ENCODE data around the gene CDKN2C. TPM values are rescaled to one million over a fixed set of nuclear protein-coding genes. Genes with fewer than 3 reads are reported as not detected.

CDKN2C gene
- total RNA-seq, 1 experiment from 2014 or later = 3.5 TPM

DNA sequence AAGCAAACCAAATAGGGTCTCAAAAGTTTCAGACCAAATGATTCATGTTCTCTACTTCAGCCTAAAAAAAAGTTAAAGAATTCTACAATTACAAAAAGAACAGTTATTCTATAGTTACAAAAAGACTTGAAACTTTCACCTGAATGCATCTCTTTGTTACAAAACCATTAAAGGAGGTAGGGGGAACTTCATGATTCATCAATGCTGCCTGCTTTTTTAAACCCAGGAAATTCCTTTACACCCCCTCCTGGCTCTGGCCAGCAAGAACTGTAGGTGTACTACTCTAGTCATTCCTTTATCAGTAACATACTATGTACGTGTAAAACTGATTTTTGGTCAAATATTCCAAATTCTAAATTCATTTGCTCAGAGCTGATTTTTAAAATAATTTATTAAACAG, 14.9 kb upstream of the CDKN2C start:
- H3K4me3 ChIP-seq (ENCODE audit: low read depth, low read length) = no peak overlapping the region
- TF ChIP-seq, protein P1, sequence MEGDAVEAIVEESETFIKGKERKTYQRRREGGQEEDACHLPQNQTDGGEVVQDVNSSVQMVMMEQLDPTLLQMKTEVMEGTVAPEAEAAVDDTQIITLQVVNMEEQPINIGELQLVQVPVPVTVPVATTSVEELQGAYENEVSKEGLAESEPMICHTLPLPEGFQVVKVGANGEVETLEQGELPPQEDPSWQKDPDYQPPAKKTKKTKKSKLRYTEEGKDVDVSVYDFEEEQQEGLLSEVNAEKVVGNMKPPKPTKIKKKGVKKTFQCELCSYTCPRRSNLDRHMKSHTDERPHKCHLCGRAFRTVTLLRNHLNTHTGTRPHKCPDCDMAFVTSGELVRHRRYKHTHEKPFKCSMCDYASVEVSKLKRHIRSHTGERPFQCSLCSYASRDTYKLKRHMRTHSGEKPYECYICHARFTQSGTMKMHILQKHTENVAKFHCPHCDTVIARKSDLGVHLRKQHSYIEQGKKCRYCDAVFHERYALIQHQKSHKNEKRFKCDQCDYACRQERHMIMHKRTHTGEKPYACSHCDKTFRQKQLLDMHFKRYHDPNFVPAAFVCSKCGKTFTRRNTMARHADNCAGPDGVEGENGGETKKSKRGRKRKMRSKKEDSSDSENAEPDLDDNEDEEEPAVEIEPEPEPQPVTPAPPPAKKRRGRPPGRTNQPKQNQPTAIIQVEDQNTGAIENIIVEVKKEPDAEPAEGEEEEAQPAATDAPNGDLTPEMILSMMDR (IDR thresholded peaks at IDR 0.05; ENCODE audit: insufficient read depth in 1 of 2, low read depth in 1 of 2, low read length in 1 of 2, severe bottlenecking in 1 of 2, unreplicated experiment in 1 of 2) = no peak
- BruUV-seq (replicated peaks) = no TSS peak
- Mint-ChIP-seq H3K9me3 (ENCODE audit: unreplicated experiment) (no peaks in the 10 kb centered on the region), H3K27ac (ENCODE audit: unreplicated experiment) (no peak overlapping the region), H3K4me3 (ENCODE audit: unreplicated experiment) (no peak overlapping the region), H3K36me3 (ENCODE audit: insufficient read depth, unreplicated experiment) (peaks cover 22% of the 10 kb centered on the region), H3K4me1 (ENCODE audit: low read depth, unreplicated experiment) (peaks cover 7% of the 10 kb centered on the region), H3K27me3 (ENCODE audit: insufficient read depth, unreplicated experiment) (no peaks in the 10 kb centered on the region)
- no peak for DNase-seq
- ChIA-PET CTCF (no interaction called here), POLR2A (no interaction called here)
- H3K36me3 ChIP-seq (ENCODE audit: control insufficient read depth, insufficient read depth, low read length) = no peaks in the 10 kb centered on the region
- peaks cover 9% of the 10 kb centered on the region for H3K4me1 ChIP-seq
- intact Hi-C loops (cut with micrococcal nuclease; ENCODE audit: unreplicated experiment) = no loop called here
- H3K9me3 ChIP-seq = no peaks in the 10 kb centered on the region
- no peaks in the 10 kb centered on the region for H3K27me3 ChIP-seq (replicated peaks; ENCODE audit: control insufficient read depth, insufficient read depth, low read length)

DNA sequence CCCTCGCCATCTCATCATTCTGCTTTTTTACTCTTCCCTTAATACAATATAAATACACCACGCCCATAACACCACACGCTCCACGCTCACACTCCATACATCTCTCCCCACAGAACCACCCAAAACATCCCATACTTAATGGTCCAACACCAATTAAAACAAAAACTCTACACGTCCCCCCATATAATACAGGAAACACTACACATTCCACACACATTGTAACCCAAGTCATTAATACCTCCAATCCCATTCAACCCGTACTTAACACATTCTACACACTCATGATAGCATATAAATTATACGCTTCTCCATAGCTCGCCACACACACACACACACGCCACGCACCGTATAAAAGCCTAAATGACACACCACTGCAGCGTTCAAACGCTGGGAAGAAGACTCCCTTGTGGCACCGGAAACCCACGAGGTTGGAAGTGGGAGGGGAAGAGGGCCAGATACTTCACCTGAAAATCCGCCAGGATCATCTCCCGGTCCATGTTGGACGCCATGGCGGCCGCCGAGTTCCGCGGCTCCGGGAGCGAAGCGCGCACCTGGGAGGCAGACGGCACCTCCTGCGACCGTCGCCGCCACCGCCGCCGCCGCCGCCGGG, 10.6 kb upstream of the CDKN2C start:
- H3K9me3 ChIP-seq = no peaks in the 10 kb centered on the region
- DNase-seq = peak in 1 of 2 experiments; percentile 24
- ChIA-PET CTCF (no interaction called here), POLR2A (no interaction called here)
- Mint-ChIP-seq H3K27me3 (ENCODE audit: insufficient read depth, unreplicated experiment) (no peaks in the 10 kb centered on the region), H3K27ac (ENCODE audit: unreplicated experiment) (peak overlapping the region; percentile 25), H3K9me3 (ENCODE audit: unreplicated experiment) (no peaks in the 10 kb centered on the region), H3K36me3 (ENCODE audit: insufficient read depth, unreplicated experiment) (peaks cover 12% of the 10 kb centered on the region), H3K4me3 (ENCODE audit: unreplicated experiment) (peak overlapping the region; percentile 85), H3K4me1 (ENCODE audit: low read depth, unreplicated experiment) (peaks cover 7% of the 10 kb centered on the region)
- intact Hi-C loops (cut with micrococcal nuclease; ENCODE audit: unreplicated experiment) = no loop called here
- no TSS peak for BruUV-seq (replicated peaks)
- TF ChIP-seq, protein P1 (IDR thresholded peaks at IDR 0.05; ENCODE audit: insufficient read depth in 1 of 2, low read depth in 1 of 2, low read length in 1 of 2, severe bottlenecking in 1 of 2, unreplicated experiment in 1 of 2) = no peak
- no peaks in the 10 kb centered on the region for H3K4me1 ChIP-seq
- peak overlapping the region; percentile 89 for H3K4me3 ChIP-seq (ENCODE audit: low read depth, low read length)
- H3K36me3 ChIP-seq (ENCODE audit: control insufficient read depth, insufficient read depth, low read length) = no peaks in the 10 kb centered on the region
- no peaks in the 10 kb centered on the region for H3K27me3 ChIP-seq (replicated peaks; ENCODE audit: control insufficient read depth, insufficient read depth, low read length)

DNA sequence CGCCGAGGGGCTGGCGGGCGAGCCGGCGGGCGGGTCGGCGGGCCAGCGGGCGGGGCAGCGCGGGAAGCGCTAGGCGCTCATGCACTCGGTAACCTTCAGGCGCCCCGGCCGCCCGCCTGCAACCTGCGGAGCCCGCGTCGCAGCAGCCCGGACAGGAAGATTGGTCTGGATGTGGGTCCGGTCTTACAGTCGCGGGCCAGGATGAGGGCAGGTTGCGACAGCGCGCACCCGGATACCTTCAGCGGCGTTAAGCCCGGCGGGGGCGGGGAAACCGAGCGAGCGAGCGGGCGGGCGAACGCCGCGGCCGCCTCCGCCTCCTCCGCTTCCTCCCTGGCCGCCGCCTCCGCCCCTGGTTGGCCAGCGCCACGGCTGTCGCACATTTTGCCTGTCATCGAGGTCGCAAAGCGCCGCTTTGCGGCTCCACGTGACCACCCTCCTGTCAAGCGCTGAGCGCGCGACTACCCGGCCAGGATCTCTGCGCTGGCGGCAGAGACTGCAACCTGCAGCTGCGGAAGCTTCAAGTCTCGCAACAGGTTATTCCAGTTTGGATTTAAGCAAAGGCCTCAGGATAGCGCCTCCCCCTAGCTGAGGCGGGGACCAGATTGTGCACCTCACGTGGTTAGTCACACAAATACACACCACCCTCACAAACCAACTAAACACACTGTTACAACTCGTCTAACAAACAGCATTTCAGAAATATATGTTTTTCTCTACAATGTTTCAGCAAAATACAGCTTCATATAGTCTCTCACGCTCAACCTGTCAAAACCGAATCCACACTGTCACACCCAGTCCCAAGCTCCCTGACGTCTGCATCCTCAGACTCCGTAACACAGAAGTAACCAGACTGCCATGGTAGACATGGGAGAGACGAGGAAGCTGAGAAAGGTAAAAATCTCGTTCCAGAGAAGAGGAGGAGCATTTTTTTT, 9.9 kb upstream of the CDKN2C start, which contains the start of gene FAF1:
Gene FAF1 (minus strand): TSS at position 355 of the 932 bp plus-strand sequence. CDS start 456 bp downstream, outside the sequence.
- Mint-ChIP-seq H3K4me3 (ENCODE audit: unreplicated experiment) (peak within 1 kb of the TSS; percentile 85), H3K4me1 (ENCODE audit: low read depth, unreplicated experiment) (peaks cover 7% of the 10 kb centered on the region), H3K9me3 (ENCODE audit: unreplicated experiment) (no peaks in the 10 kb centered on the region), H3K27ac (ENCODE audit: unreplicated experiment) (peak within 1 kb of the TSS; percentile 25), H3K27me3 (ENCODE audit: insufficient read depth, unreplicated experiment) (no peaks in the 10 kb centered on the region), H3K36me3 (ENCODE audit: insufficient read depth, unreplicated experiment) (peaks cover 12% of the 10 kb centered on the region)
- TF ChIP-seq, protein P1 (IDR thresholded peaks at IDR 0.05; ENCODE audit: insufficient read depth in 1 of 2, low read depth in 1 of 2, low read length in 1 of 2, severe bottlenecking in 1 of 2, unreplicated experiment in 1 of 2) = peak in 1 of 2 experiments; percentile 35
- DNase-seq = peak; percentile 97 to 98
- POLR2A ChIA-PET = interaction anchor here (0.6 to 0.9 kb wide), 2 partner anchors 9 to 11 kb away, joined by 3 read pairs; no protein-coding TSS in a partner anchor
- CTCF ChIA-PET = interaction anchor here (0.9 kb wide), 1 partner anchor 17 kb away, joined by 6 read pairs; no protein-coding TSS in a partner anchor
- H3K4me3 ChIP-seq (ENCODE audit: low read depth, low read length) = peak within 1 kb of the TSS; percentile 89
- H3K4me1 ChIP-seq = no peaks in the 10 kb centered on the region
- no peaks in the 10 kb centered on the region for H3K27me3 ChIP-seq (replicated peaks; ENCODE audit: control insufficient read depth, insufficient read depth, low read length)
- intact Hi-C loops (cut with micrococcal nuclease; ENCODE audit: unreplicated experiment) = loop anchor here (1.0 to 10.0 kb wide), 2 partner anchors 8 to 185 kb away; no protein-coding TSS in a partner anchor
- TSS peak; percentile 84 for BruUV-seq (replicated peaks)
- H3K36me3 ChIP-seq (ENCODE audit: control insufficient read depth, insufficient read depth, low read length) = no peaks in the 10 kb centered on the region
- H3K9me3 ChIP-seq = no peaks in the 10 kb centered on the region
